SK-N-SH (cell line): ENCODE measurements around the gene ACLY. TPM values are rescaled to one million over a fixed set of nuclear protein-coding genes. Genes with fewer than 3 reads are reported as not detected.

Experiments
- CTCF ChIA-PET: fragments of 300-600, 350-600 bp; formaldehyde crosslinking; extraction: SDS; loops from one replicate; lab custom pipeline; 2021; lab: Yijun Ruan, JAX
- POLR2A ChIA-PET: fragments of 350-600 bp; sonication (Branson Sonifier 250); formaldehyde crosslinking; extraction: SDS; loops from one replicate; lab custom pipeline; 2020; ENCODE audit warnings: antibody characterized with exemption, inconsistent platforms; lab: Yijun Ruan, JAX
- DNase-seq: peaks from one replicate; pipeline ENCODE4 v3.0.0; 2012
- H2AFZ ChIP-seq: fragments of 200-600 bp; sonication (generic); 2 replicates; pipeline ENCODE4 v1.8.1; 2016; ENCODE audit warnings: antibody characterized with exemption, mild to moderate bottlenecking, low read depth
- H3F3A ChIP-seq: fragments of 200-600 bp; sonication (generic); replicated peaks from 2 replicates; pipeline ENCODE3; 2016; ENCODE audit warnings: antibody characterized with exemption, mild to moderate bottlenecking; ENCODE audit not compliant: insufficient read depth
- H3K27ac ChIP-seq, 2 experiments: fragments of 200-500 bp in 1 of 2; fragments of 200-600 bp in 1 of 2; sonication (Bioruptor generic) in 1 of 2; sonication (generic), shearing (Covaris generic) in 1 of 2; 2 replicates each; pipeline versions ENCODE4 v1.5.1 to v1.6.1; 2014 to 2016; ENCODE audit warnings: low read depth in 2 of 2, inconsistent platforms in 1 of 2, low read length in 1 of 2, mild to moderate bottlenecking in 1 of 2, mixed read lengths in 1 of 2
- H3K27me3 ChIP-seq: fragments of 200-600 bp; sonication (generic), shearing (Covaris generic); 2 replicates; pipeline ENCODE4 v1.6.1; 2016; ENCODE audit warnings: mixed run types; ENCODE audit not compliant: insufficient read depth
- H3K36me3 ChIP-seq, 2 experiments: fragments of 200-500 bp in 1 of 2; fragments of 200-600 bp in 1 of 2; sonication (Bioruptor generic) in 1 of 2; sonication (generic) in 1 of 2; replicated peaks in 1 of 2; 2 replicates each; pipeline versions ENCODE3 to v1.5.1; 2014 to 2016; ENCODE audit warnings: low read length in 1 of 2, mild to moderate bottlenecking in 1 of 2; ENCODE audit not compliant: insufficient read depth in 2 of 2, control insufficient read depth in 1 of 2
- H3K4me1 ChIP-seq, 2 experiments: fragments of 200-500 bp in 1 of 2; fragments of 200-600 bp in 1 of 2; sonication (Bioruptor generic) in 1 of 2; sonication (generic), shearing (Covaris generic) in 1 of 2; 2 replicates each; pipeline versions ENCODE4 v1.5.1 to v1.6.1; 2014 to 2016; ENCODE audit warnings: low read depth in 1 of 2, low read length in 1 of 2, mixed run types in 1 of 2; ENCODE audit not compliant: insufficient read depth in 2 of 2, control insufficient read depth in 1 of 2
- H3K4me2 ChIP-seq: fragments of 200-600 bp; sonication (generic), shearing (Covaris generic); 2 replicates; pipeline ENCODE4 v1.6.1; 2017; ENCODE audit warnings: mixed run types
- H3K4me3 ChIP-seq, 2 experiments: fragments of 200-500 bp in 1 of 2; fragments of 200-600 bp in 1 of 2; sonication (Bioruptor generic) in 1 of 2; sonication (generic), shearing (Covaris generic) in 1 of 2; 2 replicates each; pipeline versions ENCODE4 v1.5.1 to v1.8.1; 2014 to 2016; ENCODE audit warnings: low read depth in 2 of 2, inconsistent platforms in 1 of 2, low read length in 1 of 2, mild to moderate bottlenecking in 1 of 2, mixed read lengths in 1 of 2, moderate library complexity in 1 of 2
- H3K79me2 ChIP-seq: fragments of 200-600 bp; sonication (generic); 2 replicates; pipeline ENCODE4 v1.8.1; 2017; ENCODE audit warnings: mild to moderate bottlenecking; ENCODE audit not compliant: insufficient read depth
- H3K9ac ChIP-seq: fragments of 200-600 bp; sonication (generic); 2 replicates; pipeline ENCODE4 v1.6.1; 2017; ENCODE audit warnings: mixed run types
- H3K9me2 ChIP-seq: fragments of 200-600 bp; sonication (generic); 2 replicates; pipeline ENCODE4 v1.6.1; 2017; ENCODE audit warnings: mixed run types
- H3K9me3 ChIP-seq: fragments of 200-600 bp; sonication (generic); 2 replicates; pipeline ENCODE4 v1.6.1; 2017; ENCODE audit warnings: mixed run types, mild to moderate bottlenecking, moderate library complexity
- H4K20me1 ChIP-seq: fragments of 200-600 bp; sonication (generic); 2 replicates; pipeline ENCODE4 v1.6.1; 2017; ENCODE audit warnings: mild to moderate bottlenecking, mixed run types; ENCODE audit not compliant: insufficient read depth
- CHD2 ChIP-seq: fragments of 150-350 bp; IDR thresholded peaks from 2 replicates; pipeline ENCODE4 v1.6.1; 2018; ENCODE audit warnings: low read length; ENCODE audit not compliant: partially characterized antibody
- ELF1 ChIP-seq: IDR thresholded peaks from 2 replicates; pipeline ENCODE4 v1.4.0; 2012
- EZH2phosphoT487 ChIP-seq: fragments of 200-600 bp; sonication (generic); IDR thresholded peaks from 2 replicates; pipeline ENCODE4 v1.6.1; 2017; ENCODE audit warnings: low read depth, mixed run types, mild to moderate bottlenecking, antibody characterized with exemption, moderate library complexity, borderline replicate concordance
- FOXJ3 ChIP-seq: sonication (generic); formaldehyde crosslinking; IDR thresholded peaks from 2 replicates; pipeline ENCODE4 v1.5.1; 2020; ENCODE audit warnings: mild to moderate bottlenecking, missing genetic modification reagents
- GABPA ChIP-seq: IDR thresholded peaks from 2 replicates; pipeline ENCODE4 v1.4.0; 2012; ENCODE audit warnings: low read depth, mild to moderate bottlenecking
- GATA2 ChIP-seq: sonication (generic); formaldehyde crosslinking; IDR thresholded peaks from 2 replicates; pipeline ENCODE4 v1.5.0; 2020; ENCODE audit warnings: mild to moderate bottlenecking, missing genetic modification reagents
- MEF2A ChIP-seq: IDR thresholded peaks from 2 replicates; pipeline ENCODE4 v1.4.0; 2012; ENCODE audit warnings: low read depth, borderline replicate concordance
- MXI1 ChIP-seq: IDR thresholded peaks from 2 replicates; pipeline ENCODE4 v1.6.1; 2012; ENCODE audit warnings: mild to moderate bottlenecking, low read depth, low read length, improper control_type of control experiment
- NFIC ChIP-seq: IDR thresholded peaks from 2 replicates; pipeline ENCODE4 v1.4.0; 2012; ENCODE audit warnings: borderline replicate concordance
- NRF1 ChIP-seq: IDR thresholded peaks from 2 replicates; pipeline ENCODE4 v1.6.1; 2012; ENCODE audit warnings: low read depth, mild to moderate bottlenecking, low read length
- POLR2AphosphoS5 ChIP-seq: IDR thresholded peaks from 2 replicates; pipeline ENCODE4 v1.6.1; 2012; ENCODE audit warnings: low read depth, low read length
- RCOR1 ChIP-seq: fragments of 150-350 bp; IDR thresholded peaks from 2 replicates; pipeline ENCODE4 v1.6.1; 2017; ENCODE audit warnings: antibody characterized with exemption, low read length
- REST ChIP-seq: IDR thresholded peaks from 2 replicates; pipeline ENCODE4 v1.6.1; 2012; ENCODE audit warnings: mild to moderate bottlenecking, low read depth, low read length, moderate library complexity
- RFX5 ChIP-seq: IDR thresholded peaks from 2 replicates; pipeline ENCODE4 v1.6.1; 2012; ENCODE audit warnings: mild to moderate bottlenecking, improper control_type of control experiment, low read length
- SIN3A ChIP-seq: IDR thresholded peaks from 2 replicates; pipeline ENCODE4 v1.6.1; 2012; ENCODE audit warnings: low read depth, mild to moderate bottlenecking, low read length, moderate library complexity, borderline replicate concordance
- SMC3 ChIP-seq: IDR thresholded peaks from 2 replicates; pipeline ENCODE4 v1.6.1; 2012; ENCODE audit warnings: low read depth, low read length, improper control_type of control experiment
- TAF1 ChIP-seq: IDR thresholded peaks from 2 replicates; pipeline ENCODE4 v1.6.1; 2012; ENCODE audit warnings: low read depth, mild to moderate bottlenecking, low read length, moderate library complexity, borderline replicate concordance
- USF2 ChIP-seq: fragments of 150-350 bp; IDR thresholded peaks from 2 replicates; pipeline ENCODE4 v1.6.1; 2017; ENCODE audit warnings: antibody characterized with exemption, low read length, low read depth, borderline replicate concordance
- WGBS: methylation state at CpG from one replicate; pipeline ENCODE4 v1.1.6; 2017; ENCODE audit warnings: low lambda C conversion rate; 5-methylcytosine and 5-hydroxymethylcytosine counted together
- polyA plus RNA-seq, 3 experiments: library from polyadenylated mRNA; depleted of rRNA; stranded (reverse); fragments of >200 nt; gene quantifications; 2 replicates each; pipeline ENCODE4 v1.2.3, GENCODE V29; 2012
- TF ChIP-seq, protein P1 (sequence below): fragments of 150-350 bp; IDR thresholded peaks from 2 replicates; pipeline ENCODE4 v1.6.1; 2016; ENCODE audit warnings: mild to moderate bottlenecking, low read depth, low read length
- TF ChIP-seq, protein P2 (sequence below): fragments of 200-600 bp; sonication (generic); IDR thresholded peaks from 2 replicates; pipeline ENCODE4 v1.6.1; 2017; ENCODE audit warnings: antibody characterized with exemption, mild to moderate bottlenecking, moderate library complexity
- TF ChIP-seq, protein P3 (sequence below): IDR thresholded peaks from 2 replicates; pipeline ENCODE4 v1.4.0; 2012; ENCODE audit warnings: low read depth

ACLY gene
- polyA plus RNA-seq, 1 of the 3 experiments (the other 2 are of a cell fraction): 163 TPM

DNA sequence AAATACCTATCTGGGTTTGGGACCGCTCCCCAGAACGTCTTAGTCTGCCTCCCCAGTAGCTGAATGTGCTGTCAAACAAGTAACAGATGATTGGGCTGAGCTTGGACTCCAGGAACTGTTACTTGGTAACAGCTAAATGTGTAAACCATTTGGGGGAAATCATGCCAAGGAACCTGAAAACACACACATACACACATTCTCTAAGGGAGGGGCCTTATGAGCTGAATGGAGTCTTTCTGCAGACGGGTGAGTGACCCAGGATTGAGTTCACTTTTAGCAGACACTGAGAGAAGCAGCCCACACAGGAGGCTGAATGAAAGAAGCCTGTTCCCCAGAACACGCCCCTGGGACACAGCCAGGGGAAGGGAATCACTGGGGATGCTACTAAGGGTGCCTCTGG is 1.6 kb downstream of the ACLY start (continued):
- TF ChIP-seq MXI1: no peak
- no peak for TF ChIP-seq GABPA
- TF ChIP-seq FOXJ3: no peak
- no peak for TF ChIP-seq EZH2phosphoT487
- TF ChIP-seq CHD2: no peak
- no peak for TF ChIP-seq NRF1
- no peak for TF ChIP-seq USF2

- no peak for DNase-seq
- H2AFZ ChIP-seq: no peak overlapping the region
- 74% methylated on average over 2 of the region's 2 CpGs for WGBS
- no peaks in the 10 kb centered on the region for H3K9me3 ChIP-seq
- H3K27ac ChIP-seq: no peak overlapping the region
- ChIA-PET POLR2A (no interaction called here), CTCF (interaction anchor here (1.3 kb wide), 1 partner anchor 44 kb away, joined by 3 read pairs; no protein-coding TSS in a partner anchor)
- H4K20me1 ChIP-seq: peaks cover 56% of the 10 kb centered on the region
- H3K79me2 ChIP-seq: peaks cover 70% of the 10 kb centered on the region
- H3K4me3 ChIP-seq: no peak overlapping the region
- H3K27me3 ChIP-seq: no peaks in the 10 kb centered on the region
- TF ChIP-seq MEF2A (no peak), REST (no peak), GATA2 (CRISPR knock-in tag) (no peak), RCOR1 (no peak), NFIC (no peak), TAF1 (no peak), SIN3A (no peak), SMC3 (no peak), CHD2 (no peak), POLR2AphosphoS5 (no peak), USF2 (no peak), ELF1 (no peak), RFX5 (no peak)
- TF ChIP-seq, protein P1, sequence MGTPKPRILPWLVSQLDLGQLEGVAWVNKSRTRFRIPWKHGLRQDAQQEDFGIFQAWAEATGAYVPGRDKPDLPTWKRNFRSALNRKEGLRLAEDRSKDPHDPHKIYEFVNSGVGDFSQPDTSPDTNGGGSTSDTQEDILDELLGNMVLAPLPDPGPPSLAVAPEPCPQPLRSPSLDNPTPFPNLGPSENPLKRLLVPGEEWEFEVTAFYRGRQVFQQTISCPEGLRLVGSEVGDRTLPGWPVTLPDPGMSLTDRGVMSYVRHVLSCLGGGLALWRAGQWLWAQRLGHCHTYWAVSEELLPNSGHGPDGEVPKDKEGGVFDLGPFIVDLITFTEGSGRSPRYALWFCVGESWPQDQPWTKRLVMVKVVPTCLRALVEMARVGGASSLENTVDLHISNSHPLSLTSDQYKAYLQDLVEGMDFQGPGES: no peak
- TF ChIP-seq, protein P2, sequence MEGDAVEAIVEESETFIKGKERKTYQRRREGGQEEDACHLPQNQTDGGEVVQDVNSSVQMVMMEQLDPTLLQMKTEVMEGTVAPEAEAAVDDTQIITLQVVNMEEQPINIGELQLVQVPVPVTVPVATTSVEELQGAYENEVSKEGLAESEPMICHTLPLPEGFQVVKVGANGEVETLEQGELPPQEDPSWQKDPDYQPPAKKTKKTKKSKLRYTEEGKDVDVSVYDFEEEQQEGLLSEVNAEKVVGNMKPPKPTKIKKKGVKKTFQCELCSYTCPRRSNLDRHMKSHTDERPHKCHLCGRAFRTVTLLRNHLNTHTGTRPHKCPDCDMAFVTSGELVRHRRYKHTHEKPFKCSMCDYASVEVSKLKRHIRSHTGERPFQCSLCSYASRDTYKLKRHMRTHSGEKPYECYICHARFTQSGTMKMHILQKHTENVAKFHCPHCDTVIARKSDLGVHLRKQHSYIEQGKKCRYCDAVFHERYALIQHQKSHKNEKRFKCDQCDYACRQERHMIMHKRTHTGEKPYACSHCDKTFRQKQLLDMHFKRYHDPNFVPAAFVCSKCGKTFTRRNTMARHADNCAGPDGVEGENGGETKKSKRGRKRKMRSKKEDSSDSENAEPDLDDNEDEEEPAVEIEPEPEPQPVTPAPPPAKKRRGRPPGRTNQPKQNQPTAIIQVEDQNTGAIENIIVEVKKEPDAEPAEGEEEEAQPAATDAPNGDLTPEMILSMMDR: no peak
- TF ChIP-seq, protein P3, sequence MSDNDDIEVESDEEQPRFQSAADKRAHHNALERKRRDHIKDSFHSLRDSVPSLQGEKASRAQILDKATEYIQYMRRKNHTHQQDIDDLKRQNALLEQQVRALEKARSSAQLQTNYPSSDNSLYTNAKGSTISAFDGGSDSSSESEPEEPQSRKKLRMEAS: no peak
- H3K9ac ChIP-seq: no peak overlapping the region
- H3K9me2 ChIP-seq: no peaks in the 10 kb centered on the region
- peaks cover 21 to 28% of the 10 kb centered on the region in 2 experiments for H3K36me3 ChIP-seq
- H3K4me2 ChIP-seq: peak overlapping the region; percentile 89; the same call in 1 of the 2 replicates
- H3K4me1 ChIP-seq: peaks cover 29 to 42% of the 10 kb centered on the region in 2 experiments; a peak in 2 of 4 replicates
- H3F3A ChIP-seq: peaks cover 29% of the 10 kb centered on the region
These were observed 3.2 kb downstream of the ACLY start for GRCh38 chr17:41915566-41915965.
